ENCODE measurements around the gene ATRAID.

The ATRAID gene

GRCh38 chr2:27264753-27265535, 53.1 kb downstream of the ATRAID start:
- no peak overlapping the region for H2AFZ ChIP-seq (ENCODE audit: insufficient read depth, low read length, poor library complexity)
- no peak overlapping the region for H3K27ac ChIP-seq (ENCODE audit: low read depth, low read length)
- H3K79me1 ChIP-seq (ENCODE audit: low read length) = no peaks in the 10 kb centered on the region
- H3K4me2 ChIP-seq (ENCODE audit: low read length) = peak overlapping the region; percentile 71
- peaks cover 62% of the 10 kb centered on the region for H3K27me3 ChIP-seq (ENCODE audit: insufficient read depth, low read length)
- peaks cover 8 to 17% of the 10 kb centered on the region in 2 experiments for H3K4me1 ChIP-seq (ENCODE audit: control insufficient read depth in 1 of 2, insufficient read depth in 2 of 2, low read length in 2 of 2)
- H2AK5ac ChIP-seq (ENCODE audit: low read length) = no peak overlapping the region
- H3K36me3 ChIP-seq (ENCODE audit: control insufficient read depth in 1 of 2, insufficient read depth in 2 of 2, low read length in 2 of 2) = no peaks in the 10 kb centered on the region
- H3K4ac ChIP-seq (ENCODE audit: low read depth, low read length) = no peak overlapping the region
- no peak overlapping the region for H3K9ac ChIP-seq (ENCODE audit: low read length)
- H3K9me3 ChIP-seq (ENCODE audit: insufficient read depth, low read depth, low read length) = peaks cover 11% of the 10 kb centered on the region
- peak; percentile 21 to 60 for DNase-seq
- no peak overlapping the region for H3K18ac ChIP-seq (ENCODE audit: low read length)
- WGBS (ENCODE audit: extremely low coverage, insufficient coverage, insufficient read length) = no CpG with 5 or more reads among the region's 56 CpGs
- H4K12ac ChIP-seq (ENCODE audit: low read depth, low read length) = no peak overlapping the region
- no peak overlapping the region for H3K23ac ChIP-seq (ENCODE audit: low read length)
- H4K8ac ChIP-seq (ENCODE audit: low read depth, low read length) = no peak overlapping the region
- no peak overlapping the region for H2BK12ac ChIP-seq (ENCODE audit: low read length)
- H2BK5ac ChIP-seq (ENCODE audit: low read depth, low read length, poor library complexity) = no peak overlapping the region
- H3K4me3 ChIP-seq (ENCODE audit: low read depth, low read length) = peak overlapping the region; percentile 20
- no peaks in the 10 kb centered on the region for H3K79me2 ChIP-seq (ENCODE audit: control insufficient read depth, insufficient read depth, low read length, poor library complexity)
- no peak overlapping the region for H2BK120ac ChIP-seq (ENCODE audit: insufficient read depth, low read length, poor library complexity)
- no peak overlapping the region for H3K14ac ChIP-seq (ENCODE audit: low read length)
- H4K91ac ChIP-seq (ENCODE audit: low read depth, low read length) = no peak overlapping the region

- no peaks in the 10 kb centered on the region for H3K79me1 ChIP-seq (ENCODE audit: low read length)
- H3K4me3 ChIP-seq (ENCODE audit: low read depth, low read length) = no peak overlapping the region
- no peak for DNase-seq
- no peak overlapping the region for H3K14ac ChIP-seq (ENCODE audit: low read length)
- H2AK5ac ChIP-seq (ENCODE audit: low read length) = no peak overlapping the region
- no peak overlapping the region for H3K4ac ChIP-seq (ENCODE audit: low read depth, low read length)
- H3K18ac ChIP-seq (ENCODE audit: low read length) = no peak overlapping the region
- H2AFZ ChIP-seq (ENCODE audit: insufficient read depth, low read length, poor library complexity) = no peak overlapping the region
- H3K79me2 ChIP-seq (ENCODE audit: control insufficient read depth, insufficient read depth, low read length, poor library complexity) = no peaks in the 10 kb centered on the region
- peaks cover 11% of the 10 kb centered on the region for H3K9me3 ChIP-seq (ENCODE audit: insufficient read depth, low read depth, low read length)
- no peak overlapping the region for H2BK12ac ChIP-seq (ENCODE audit: low read length)
- H3K4me1 ChIP-seq (ENCODE audit: control insufficient read depth in 1 of 2, insufficient read depth in 2 of 2, low read length in 2 of 2) = peaks cover 8 to 17% of the 10 kb centered on the region in 2 experiments
- H3K27ac ChIP-seq (ENCODE audit: low read depth, low read length) = no peak overlapping the region
- no peak overlapping the region for H2BK120ac ChIP-seq (ENCODE audit: insufficient read depth, low read length, poor library complexity)
- no peak overlapping the region for H4K12ac ChIP-seq (ENCODE audit: low read depth, low read length)
- no peak overlapping the region for H4K8ac ChIP-seq (ENCODE audit: low read depth, low read length)
- H3K4me2 ChIP-seq (ENCODE audit: low read length) = no peak overlapping the region
- H3K27me3 ChIP-seq (ENCODE audit: insufficient read depth, low read length) = peaks cover 57% of the 10 kb centered on the region
- H2BK5ac ChIP-seq (ENCODE audit: low read depth, low read length, poor library complexity) = no peak overlapping the region
- no peak overlapping the region for H3K23ac ChIP-seq (ENCODE audit: low read length)
- H3K9ac ChIP-seq (ENCODE audit: low read length) = no peak overlapping the region
- H3K36me3 ChIP-seq (ENCODE audit: control insufficient read depth in 1 of 2, insufficient read depth in 2 of 2, low read length in 2 of 2) = no peaks in the 10 kb centered on the region
- no peak overlapping the region for H4K91ac ChIP-seq (ENCODE audit: low read depth, low read length)
Measured at GRCh38 chr2:27265536-27265870, 53.7 kb downstream of the ATRAID start.

All from trophoblast cell (in vitro differentiated cells and primary cell).